GM23338 (cell line): ENCODE data around the gene TGIF1. TPM values are rescaled to one million over a fixed set of nuclear protein-coding genes. Genes with fewer than 3 reads are reported as not detected.

Experiments used
- ATAC-seq: fragments of 200-7000 bp; cut with Tn5 transposase; 3 replicates; pipeline ENCODE4 v1.9.1; 2020
- DNase-seq: peaks from one replicate; pipeline ENCODE4 v3.0.0-alpha.2; 2015; ENCODE audit warnings: low spot score
- H2AFZ ChIP-seq: fragments of 200-600 bp; sonication (generic); 2 replicates; pipeline ENCODE4 v1.8.0; 2016; ENCODE audit warnings: antibody characterized with exemption, mild to moderate bottlenecking, moderate library complexity
- H3F3A ChIP-seq: fragments of 200-600 bp; sonication (generic); replicated peaks from 2 replicates; pipeline ENCODE4 v1.8.0; 2017; ENCODE audit warnings: antibody characterized with exemption, mixed run types, low read depth
- H3K27ac ChIP-seq: fragments of 200-600 bp; sonication (generic); 2 replicates; pipeline ENCODE4 v1.6.1; 2016; ENCODE audit warnings: low read depth
- H3K27me3 ChIP-seq: fragments of 200-600 bp; sonication (generic); 2 replicates; pipeline ENCODE4 v1.8.0; 2016; ENCODE audit warnings: mild to moderate bottlenecking, mixed run types, moderate library complexity; ENCODE audit not compliant: insufficient read depth
- H3K36me3 ChIP-seq: fragments of 200-600 bp; sonication (generic); 2 replicates; pipeline ENCODE4 v1.8.0; 2016; ENCODE audit warnings: mild to moderate bottlenecking; ENCODE audit not compliant: insufficient read depth
- H3K4me1 ChIP-seq: fragments of 200-600 bp; sonication (generic); 2 replicates; pipeline ENCODE4 v1.8.0; 2016; ENCODE audit warnings: mild to moderate bottlenecking, moderate library complexity; ENCODE audit not compliant: insufficient read depth
- H3K4me2 ChIP-seq: fragments of 200-600 bp; sonication (generic); 2 replicates; pipeline ENCODE4 v1.7.1; 2017; ENCODE audit warnings: mixed run types
- H3K4me3 ChIP-seq: fragments of 200-600 bp; sonication (generic); 2 replicates; pipeline ENCODE4 v1.6.1; 2016; ENCODE audit warnings: mixed run types
- H3K79me2 ChIP-seq: fragments of 200-600 bp; sonication (generic); replicated peaks from 2 replicates; pipeline ENCODE4 v1.8.0; 2017; ENCODE audit warnings: mild to moderate bottlenecking; ENCODE audit not compliant: insufficient read depth
- H3K9me2 ChIP-seq: fragments of 200-600 bp; sonication (generic); 2 replicates; pipeline ENCODE4 v1.8.0; 2017; ENCODE audit not compliant: insufficient read depth
- H4K20me1 ChIP-seq: fragments of 200-600 bp; sonication (generic); replicated peaks from 2 replicates; pipeline ENCODE4 v1.8.0; 2017; ENCODE audit warnings: mild to moderate bottlenecking; ENCODE audit not compliant: insufficient read depth
- H3K27ac Mint-ChIP-seq: 2 replicates; pipeline ENCODE4 v1.8.0; 2020; ENCODE audit warnings: inconsistent platforms, mild to moderate bottlenecking, moderate library complexity, mixed read lengths
- H3K27me3 Mint-ChIP-seq: 3 replicates; pipeline ENCODE4 v1.8.0; 2022; ENCODE audit warnings: low read depth, mild to moderate bottlenecking, moderate library complexity, mixed read lengths, inconsistent platforms; ENCODE audit not compliant: insufficient read depth, poor library complexity
- H3K36me3 Mint-ChIP-seq: 3 replicates; pipeline ENCODE4 v1.8.0; 2021; ENCODE audit warnings: low read depth, mild to moderate bottlenecking, inconsistent platforms, moderate library complexity, mixed read lengths
- H3K4me1 Mint-ChIP-seq: 3 replicates; pipeline ENCODE4 v1.8.0; 2020; ENCODE audit warnings: mild to moderate bottlenecking, inconsistent platforms, mixed read lengths
- H3K4me3 Mint-ChIP-seq: 3 replicates; pipeline ENCODE4 v1.8.0; 2021; ENCODE audit warnings: moderate library complexity, mild to moderate bottlenecking, inconsistent platforms, mixed read lengths
- H3K9me3 Mint-ChIP-seq: 3 replicates; pipeline ENCODE4 v1.8.0; 2020; ENCODE audit warnings: moderate library complexity, mild to moderate bottlenecking, inconsistent platforms, mixed read lengths
- CREB1 ChIP-seq: fragments of 250-450 bp; sonication (Bioruptor Pico); IDR thresholded peaks from 2 replicates; pipeline ENCODE4 v1.5.0; 2020; ENCODE audit warnings: low read depth, mild to moderate bottlenecking, moderate library complexity
- POLR2AphosphoS5 ChIP-seq: IDR thresholded peaks from 2 replicates; pipeline ENCODE4 v1.6.1; 2016; ENCODE audit warnings: antibody characterized with exemption, low read depth
- polyA plus RNA-seq: library from polyadenylated mRNA; unstranded; fragments of >200 nt; fragmentation: Nextera tagmentation; extraction: Ambion mirVana; gene quantifications from 2 replicates; pipeline ENCODE4 v1.2.1, GENCODE V29; 2016
- total RNA-seq: library from RNA; depleted of rRNA; stranded (reverse); fragments of >200 nt; shearing (Covaris generic); gene quantifications from 2 replicates; pipeline ENCODE4 v1.2.3, GENCODE V29; 2014
- TF ChIP-seq, protein P1 (sequence below), 2 experiments: fragments of 200-600 bp in 1 of 2; sonication (generic) in 1 of 2; conservative IDR thresholded peaks; 2 replicates each; pipeline versions ENCODE4 v1.5.1 to v1.6.1; 2016 to 2017; ENCODE audit warnings: antibody characterized with exemption in 2 of 2, low read depth in 2 of 2, mild to moderate bottlenecking in 2 of 2, moderate library complexity in 1 of 2
- TF ChIP-seq, protein P2 (sequence below): fragments of 250-450 bp; sonication (Bioruptor Pico); IDR thresholded peaks from 2 replicates; pipeline ENCODE4 v1.5.0; 2020; ENCODE audit warnings: mild to moderate bottlenecking, moderate library complexity

Gene TGIF1
- total and polyA plus RNA-seq, 2 experiments from 2014 or later, result 294 to 316 TPM

DNA sequence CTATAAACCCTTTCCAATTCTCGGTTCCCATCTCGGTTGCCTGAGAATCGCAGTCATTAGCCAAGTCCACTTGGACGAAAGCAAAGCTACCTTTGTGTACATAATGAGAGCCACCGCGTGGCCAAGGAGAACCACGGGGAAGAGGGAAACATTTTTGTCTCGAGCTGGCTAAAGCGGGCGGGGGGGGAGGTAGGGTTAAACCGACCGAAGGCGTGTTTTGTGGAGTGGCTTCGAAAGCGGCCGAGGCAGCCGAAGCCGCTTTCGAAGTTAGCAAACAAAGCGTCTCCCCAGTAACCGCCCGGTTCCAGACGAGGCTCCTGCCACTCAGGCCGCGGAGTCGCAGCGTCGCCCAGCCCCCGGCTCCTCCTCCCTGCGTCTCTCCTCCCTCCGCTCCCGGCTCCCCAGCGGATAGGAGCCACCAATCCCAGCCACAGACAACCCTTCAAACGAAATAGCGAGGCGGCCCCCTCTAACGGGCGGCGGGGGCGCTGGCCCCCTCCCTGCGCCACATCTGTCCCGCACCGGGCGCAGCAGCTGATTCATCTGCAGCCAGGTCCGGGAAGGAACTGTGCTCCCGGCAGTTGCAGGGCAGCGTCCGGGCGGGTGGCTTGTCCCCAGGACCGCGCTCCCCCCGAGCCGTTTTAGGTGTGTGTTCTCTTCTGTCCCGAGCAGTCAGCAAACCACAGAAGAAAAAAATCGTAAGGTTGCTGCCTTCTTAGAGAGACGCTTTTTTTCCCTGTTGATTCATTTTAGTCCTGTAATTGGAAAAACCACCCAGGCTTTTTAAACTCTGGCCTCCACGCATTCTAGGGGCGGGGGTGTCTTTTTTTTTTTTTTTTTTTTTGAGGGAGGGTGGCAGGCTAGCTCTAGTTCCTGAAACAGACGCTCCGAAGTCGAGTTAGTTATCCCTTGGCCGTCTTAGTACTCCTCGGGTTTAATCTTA is 1.8 kb upstream of the TGIF1 start:
- Histone ChIP-seq H3K27me3 (no peaks in the 10 kb centered on the region), H3F3A (peaks cover 19% of the 10 kb centered on the region; the same call in 1 of the 2 replicates), H2AFZ (no peak overlapping the region), H3K4me1 (peaks cover 29% of the 10 kb centered on the region), H3K27ac (peak overlapping the region; percentile 100), H3K36me3 (no peaks in the 10 kb centered on the region), H3K4me2 (peak overlapping the region; percentile 87), H3K9me2 (no peaks in the 10 kb centered on the region), H3K4me3 (peak overlapping the region; percentile 83), H3K79me2 (peaks cover 46% of the 10 kb centered on the region), H4K20me1 (peaks cover 4% of the 10 kb centered on the region; the same call in 1 of the 2 replicates)
- ATAC-seq, result peak; percentile 77
- Mint-ChIP-seq H3K27ac (peak overlapping the region; percentile 99), H3K4me3 (peak overlapping the region; percentile 98), H3K4me1 (peaks cover 28% of the 10 kb centered on the region), H3K36me3 (peaks cover 32% of the 10 kb centered on the region), H3K9me3 (peaks cover 16% of the 10 kb centered on the region), H3K27me3 (peaks cover 36% of the 10 kb centered on the region)
- peak; percentile 98 for DNase-seq
- TF ChIP-seq, protein P1, sequence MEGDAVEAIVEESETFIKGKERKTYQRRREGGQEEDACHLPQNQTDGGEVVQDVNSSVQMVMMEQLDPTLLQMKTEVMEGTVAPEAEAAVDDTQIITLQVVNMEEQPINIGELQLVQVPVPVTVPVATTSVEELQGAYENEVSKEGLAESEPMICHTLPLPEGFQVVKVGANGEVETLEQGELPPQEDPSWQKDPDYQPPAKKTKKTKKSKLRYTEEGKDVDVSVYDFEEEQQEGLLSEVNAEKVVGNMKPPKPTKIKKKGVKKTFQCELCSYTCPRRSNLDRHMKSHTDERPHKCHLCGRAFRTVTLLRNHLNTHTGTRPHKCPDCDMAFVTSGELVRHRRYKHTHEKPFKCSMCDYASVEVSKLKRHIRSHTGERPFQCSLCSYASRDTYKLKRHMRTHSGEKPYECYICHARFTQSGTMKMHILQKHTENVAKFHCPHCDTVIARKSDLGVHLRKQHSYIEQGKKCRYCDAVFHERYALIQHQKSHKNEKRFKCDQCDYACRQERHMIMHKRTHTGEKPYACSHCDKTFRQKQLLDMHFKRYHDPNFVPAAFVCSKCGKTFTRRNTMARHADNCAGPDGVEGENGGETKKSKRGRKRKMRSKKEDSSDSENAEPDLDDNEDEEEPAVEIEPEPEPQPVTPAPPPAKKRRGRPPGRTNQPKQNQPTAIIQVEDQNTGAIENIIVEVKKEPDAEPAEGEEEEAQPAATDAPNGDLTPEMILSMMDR (conservative IDR thresholded peaks at IDR 0.05; ENCODE audit: low read depth in 2 of 2), result peak in 1 of 2 experiments; percentile 16; a peak in 1 of 4 replicates
- TF ChIP-seq, protein P2, sequence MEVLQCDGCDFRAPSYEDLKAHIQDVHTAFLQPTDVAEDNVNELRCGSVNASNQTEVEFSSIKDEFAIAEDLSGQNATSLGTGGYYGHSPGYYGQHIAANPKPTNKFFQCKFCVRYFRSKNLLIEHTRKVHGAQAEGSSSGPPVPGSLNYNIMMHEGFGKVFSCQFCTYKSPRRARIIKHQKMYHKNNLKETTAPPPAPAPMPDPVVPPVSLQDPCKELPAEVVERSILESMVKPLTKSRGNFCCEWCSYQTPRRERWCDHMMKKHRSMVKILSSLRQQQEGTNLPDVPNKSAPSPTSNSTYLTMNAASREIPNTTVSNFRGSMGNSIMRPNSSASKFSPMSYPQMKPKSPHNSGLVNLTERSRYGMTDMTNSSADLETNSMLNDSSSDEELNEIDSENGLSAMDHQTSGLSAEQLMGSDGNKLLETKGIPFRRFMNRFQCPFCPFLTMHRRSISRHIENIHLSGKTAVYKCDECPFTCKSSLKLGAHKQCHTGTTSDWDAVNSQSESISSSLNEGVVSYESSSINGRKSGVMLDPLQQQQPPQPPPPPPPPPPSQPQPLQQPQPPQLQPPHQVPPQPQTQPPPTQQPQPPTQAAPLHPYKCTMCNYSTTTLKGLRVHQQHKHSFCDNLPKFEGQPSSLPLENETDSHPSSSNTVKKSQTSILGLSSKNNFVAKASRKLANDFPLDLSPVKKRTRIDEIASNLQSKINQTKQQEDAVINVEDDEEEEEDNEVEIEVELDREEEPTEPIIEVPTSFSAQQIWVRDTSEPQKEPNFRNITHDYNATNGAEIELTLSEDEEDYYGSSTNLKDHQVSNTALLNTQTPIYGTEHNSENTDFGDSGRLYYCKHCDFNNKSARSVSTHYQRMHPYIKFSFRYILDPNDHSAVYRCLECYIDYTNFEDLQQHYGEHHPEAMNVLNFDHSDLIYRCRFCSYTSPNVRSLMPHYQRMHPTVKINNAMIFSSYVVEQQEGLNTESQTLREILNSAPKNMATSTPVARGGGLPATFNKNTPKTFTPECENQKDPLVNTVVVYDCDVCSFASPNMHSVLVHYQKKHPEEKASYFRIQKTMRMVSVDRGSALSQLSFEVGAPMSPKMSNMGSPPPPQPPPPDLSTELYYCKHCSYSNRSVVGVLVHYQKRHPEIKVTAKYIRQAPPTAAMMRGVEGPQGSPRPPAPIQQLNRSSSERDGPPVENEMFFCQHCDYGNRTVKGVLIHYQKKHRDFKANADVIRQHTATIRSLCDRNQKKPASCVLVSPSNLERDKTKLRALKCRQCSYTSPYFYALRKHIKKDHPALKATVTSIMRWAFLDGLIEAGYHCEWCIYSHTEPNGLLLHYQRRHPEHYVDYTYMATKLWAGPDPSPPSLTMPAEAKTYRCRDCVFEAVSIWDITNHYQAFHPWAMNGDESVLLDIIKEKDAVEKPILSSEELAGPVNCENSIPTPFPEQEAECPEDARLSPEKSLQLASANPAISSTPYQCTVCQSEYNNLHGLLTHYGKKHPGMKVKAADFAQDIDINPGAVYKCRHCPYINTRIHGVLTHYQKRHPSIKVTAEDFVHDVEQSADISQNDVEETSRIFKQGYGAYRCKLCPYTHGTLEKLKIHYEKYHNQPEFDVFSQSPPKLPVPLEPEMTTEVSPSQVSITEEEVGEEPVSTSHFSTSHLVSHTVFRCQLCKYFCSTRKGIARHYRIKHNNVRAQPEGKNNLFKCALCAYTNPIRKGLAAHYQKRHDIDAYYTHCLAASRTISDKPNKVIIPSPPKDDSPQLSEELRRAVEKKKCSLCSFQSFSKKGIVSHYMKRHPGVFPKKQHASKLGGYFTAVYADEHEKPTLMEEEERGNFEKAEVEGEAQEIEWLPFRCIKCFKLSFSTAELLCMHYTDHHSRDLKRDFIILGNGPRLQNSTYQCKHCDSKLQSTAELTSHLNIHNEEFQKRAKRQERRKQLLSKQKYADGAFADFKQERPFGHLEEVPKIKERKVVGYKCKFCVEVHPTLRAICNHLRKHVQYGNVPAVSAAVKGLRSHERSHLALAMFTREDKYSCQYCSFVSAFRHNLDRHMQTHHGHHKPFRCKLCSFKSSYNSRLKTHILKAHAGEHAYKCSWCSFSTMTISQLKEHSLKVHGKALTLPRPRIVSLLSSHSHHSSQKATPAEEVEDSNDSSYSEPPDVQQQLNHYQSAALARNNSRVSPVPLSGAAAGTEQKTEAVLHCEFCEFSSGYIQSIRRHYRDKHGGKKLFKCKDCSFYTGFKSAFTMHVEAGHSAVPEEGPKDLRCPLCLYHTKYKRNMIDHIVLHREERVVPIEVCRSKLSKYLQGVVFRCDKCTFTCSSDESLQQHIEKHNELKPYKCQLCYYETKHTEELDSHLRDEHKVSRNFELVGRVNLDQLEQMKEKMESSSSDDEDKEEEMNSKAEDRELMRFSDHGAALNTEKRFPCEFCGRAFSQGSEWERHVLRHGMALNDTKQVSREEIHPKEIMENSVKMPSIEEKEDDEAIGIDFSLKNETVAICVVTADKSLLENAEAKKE (CRISPR knock-in tag), result no peak
- TF ChIP-seq CREB1 (CRISPR knock-in tag), result peak; percentile 42; the same call in 1 of the 2 replicates
- peak; percentile 75 for TF ChIP-seq POLR2AphosphoS5
